Dedifferentiated amniotic fluid mesenchymal stem cell (primary cell): ENCODE measurements around the gene RFX5.

Experiments
- DNase-seq: peaks from one replicate; pipeline ENCODE4 v3.0.0-alpha.2; 2016; ENCODE audit errors: extremely low spot score

Gene RFX5

GRCh38 chr1:151325231-151325630 lies 21.8 kb downstream of the RFX5 start:
- DNase-seq: no peak

GRCh38 chr1:151324390-151324930 lies 22.6 kb downstream of the RFX5 start:
- no peak for DNase-seq

GRCh38 chr1:151318975-151319374 lies 28.1 kb downstream of the RFX5 start:
- DNase-seq: no peak

GRCh38 chr1:151315565-151316235 lies 31.4 kb downstream of the RFX5 start:
- no peak for DNase-seq

DNA sequence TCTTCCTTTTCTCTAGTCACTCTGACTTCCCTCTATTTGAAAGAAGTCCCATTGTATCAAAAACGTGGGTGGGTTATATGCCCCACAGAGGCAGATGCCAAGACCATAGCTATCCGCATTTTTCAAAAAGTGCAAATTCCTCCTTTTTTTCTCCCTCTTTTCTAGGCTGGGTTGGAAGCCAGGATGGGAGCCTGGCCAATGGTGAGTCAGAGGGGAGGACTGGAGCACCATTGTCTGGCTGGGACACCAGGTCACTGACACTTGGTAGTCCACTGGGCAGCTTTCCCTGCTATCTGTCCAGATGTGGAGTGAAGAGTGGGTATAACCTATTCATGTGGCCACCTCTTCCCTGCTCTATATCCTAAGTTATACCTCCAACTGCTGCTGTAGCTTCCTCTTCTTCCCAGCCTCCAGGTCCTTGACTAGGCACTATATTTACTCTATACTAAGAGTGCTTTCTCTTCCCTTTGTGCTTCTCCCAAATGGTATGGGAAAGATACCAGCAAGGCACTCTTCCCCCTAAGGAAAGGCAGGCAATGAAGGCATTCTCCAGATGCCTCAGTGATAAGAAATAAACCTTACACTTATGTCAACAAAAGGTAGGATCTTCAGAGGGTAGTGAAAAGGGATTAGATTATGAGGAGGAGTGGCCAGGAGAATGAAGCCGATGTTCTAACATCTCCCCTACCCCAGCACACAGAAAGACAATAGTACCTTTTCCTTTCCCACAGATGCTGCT lies 32.7 kb downstream of the RFX5 start:
- DNase-seq: peak; percentile 67

- DNase-seq: no peak
Measured at GRCh38 chr1:151313501-151313900, 33.6 kb downstream of the RFX5 start.

GRCh38 chr1:151312826-151313225 lies 34.2 kb downstream of the RFX5 start:
- DNase-seq: no peak

- DNase-seq: no peak
Measured at GRCh38 chr1:151312411-151312810, 34.6 kb downstream of the RFX5 start.

- DNase-seq: peak; percentile 98
Measured at GRCh38 chr1:151311589-151312331, 35.3 kb downstream of the RFX5 start.

DNA sequence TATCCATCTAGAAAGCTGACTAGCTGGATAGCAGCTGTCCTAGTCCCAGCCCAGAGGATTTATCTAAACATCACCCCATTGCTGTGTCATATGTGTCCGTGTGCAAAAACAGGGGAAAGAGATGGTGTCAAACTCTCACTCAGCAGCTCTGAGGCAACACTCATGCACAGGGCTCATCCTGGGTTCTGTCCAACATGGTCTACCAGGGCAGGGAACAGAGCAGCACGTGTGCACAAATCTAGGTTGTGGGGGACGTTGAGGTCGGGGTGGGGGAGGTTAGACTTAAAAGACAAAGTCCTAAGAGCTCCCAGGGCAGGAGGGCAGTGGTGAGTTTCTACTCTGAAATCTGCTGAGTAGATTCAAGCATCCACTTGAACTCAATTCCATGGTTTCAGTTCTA lies 36.0 kb downstream of the RFX5 start:
- no peak for DNase-seq

DNA sequence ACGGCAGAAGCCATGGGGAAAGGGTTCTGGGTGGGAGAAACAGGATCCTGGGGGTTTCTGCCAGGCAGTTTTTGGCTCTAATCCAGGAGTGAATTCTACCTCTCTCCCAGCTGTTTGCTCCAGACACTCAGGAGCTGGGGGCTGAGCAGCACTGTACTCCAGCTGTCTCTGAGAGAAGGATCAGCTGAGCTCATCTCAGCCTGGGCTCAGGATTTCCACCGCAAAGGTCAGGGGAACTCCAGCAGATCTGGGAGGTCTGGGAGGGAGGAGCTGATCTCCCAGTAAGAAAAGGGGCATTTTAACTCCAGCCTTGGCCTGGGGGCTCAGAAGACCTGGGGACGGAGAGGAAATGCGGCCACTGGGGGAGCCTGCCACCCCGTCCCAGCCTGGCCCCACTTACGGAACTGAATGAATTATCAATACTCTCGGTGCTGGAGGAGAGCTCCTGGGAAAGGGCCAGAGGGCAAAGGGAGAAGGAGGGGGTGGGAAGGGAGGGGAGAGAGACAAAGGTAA lies 37.2 kb downstream of the RFX5 start:
- no peak for DNase-seq

GRCh38 chr1:151294742-151295462 lies 52.1 kb downstream of the RFX5 start:
- no peak for DNase-seq

DNA sequence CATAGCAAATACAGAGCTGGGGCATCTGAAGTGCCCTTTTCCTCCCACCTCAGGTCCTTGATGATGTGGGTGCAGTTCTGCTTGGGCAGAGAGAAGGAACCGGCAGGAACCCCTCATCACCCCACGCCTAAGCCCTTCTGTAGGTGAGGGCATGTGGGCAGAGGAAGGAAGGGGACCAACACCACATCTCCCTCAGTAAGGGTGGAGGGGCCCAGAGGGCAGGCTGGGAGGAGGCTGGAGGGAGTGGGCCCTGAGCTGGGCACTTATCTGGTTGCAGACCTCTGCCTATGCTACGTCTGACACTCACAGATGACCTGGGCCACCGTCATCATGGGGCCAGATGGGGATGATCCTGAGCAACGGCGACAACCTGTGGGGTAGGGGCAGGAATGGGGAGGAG lies 54.0 kb downstream of the RFX5 start:
- DNase-seq: no peak

GRCh38 chr1:151292207-151293030 lies 54.6 kb downstream of the RFX5 start:
- DNase-seq: no peak

GRCh38 chr1:151290709-151291303 lies 56.2 kb downstream of the RFX5 start:
- DNase-seq: no peak
